Neural cell (in vitro differentiated cells): Measurements from ENCODE around the gene M1AP. TPM values are rescaled to one million over a fixed set of nuclear protein-coding genes. Genes with fewer than 3 reads are reported as not detected.

Source experiments
- H2AFZ ChIP-seq: fragments of 200-600, 300-800 bp; sonication (generic), shearing (Covaris generic); 2 replicates; pipeline ENCODE4 v1.6.0; 2014; ENCODE audit warnings: low read depth, mild to moderate bottlenecking, antibody characterized with exemption, low read length, moderate library complexity
- H3F3A ChIP-seq: fragments of 200-600 bp; shearing (Covaris generic); 2 replicates; pipeline ENCODE4 v1.6.1; 2016; ENCODE audit warnings: mild to moderate bottlenecking, moderate library complexity, mixed read lengths, antibody characterized with exemption, low read length; ENCODE audit not compliant: insufficient read depth, poor library complexity, severe bottlenecking
- H3K27ac ChIP-seq: fragments of 200-600, 300-800 bp; sonication (generic), shearing (Covaris generic); 2 replicates; pipeline ENCODE4 v1.5.1; 2014; ENCODE audit warnings: mild to moderate bottlenecking, low read length, moderate library complexity
- H3K27me3 ChIP-seq: fragments of 300-800, 200-600 bp; sonication (generic), shearing (Covaris generic); 2 replicates; pipeline ENCODE4 v1.6.0; 2014; ENCODE audit warnings: mild to moderate bottlenecking, low read depth, low read length, moderate library complexity; ENCODE audit not compliant: insufficient read depth
- H3K36me3 ChIP-seq: fragments of 300-800, 200-600 bp; sonication (generic), shearing (Covaris generic); 2 replicates; pipeline ENCODE4 v1.5.1; 2014; ENCODE audit warnings: mild to moderate bottlenecking, antibody characterized with exemption, low read length, moderate library complexity; ENCODE audit not compliant: insufficient read depth
- H3K4me2 ChIP-seq: fragments of 300-800, 200-600 bp; sonication (generic), shearing (Covaris generic); 2 replicates; pipeline ENCODE4 v1.6.0; 2014; ENCODE audit warnings: mild to moderate bottlenecking, low read length
- H3K4me3 ChIP-seq: fragments of 300-800, 200-600 bp; sonication (generic), shearing (Covaris generic); 2 replicates; pipeline ENCODE4 v1.5.1; 2014; ENCODE audit warnings: mild to moderate bottlenecking, low read length, moderate library complexity
- H3K79me2 ChIP-seq: fragments of 200-600 bp; shearing (Covaris generic); replicated peaks from 2 replicates; pipeline ENCODE4 v1.6.0; 2014; ENCODE audit warnings: mild to moderate bottlenecking, low read length, moderate library complexity; ENCODE audit not compliant: insufficient read depth
- H3K9ac ChIP-seq: fragments of 300-800, 200-600 bp; sonication (generic), shearing (Covaris generic); 2 replicates; pipeline ENCODE4 v1.6.1; 2016; ENCODE audit warnings: mild to moderate bottlenecking, low read length, mixed read lengths
- H3K9me2 ChIP-seq: fragments of 200-600 bp; shearing (Covaris generic); 2 replicates; pipeline ENCODE4 v1.6.1; 2016; ENCODE audit warnings: mild to moderate bottlenecking, low read length, mixed read lengths; ENCODE audit not compliant: insufficient read depth
- H3K9me3 ChIP-seq: fragments of 200-600, 300-800 bp; sonication (generic), shearing (Covaris generic); 2 replicates; pipeline ENCODE4 v1.6.1; 2016; ENCODE audit warnings: mild to moderate bottlenecking, mixed run types, low read length, moderate library complexity, mixed read lengths
- H4K20me1 ChIP-seq: fragments of 200-600 bp; shearing (Covaris generic); 2 replicates; pipeline ENCODE4 v1.6.1; 2016; ENCODE audit warnings: mild to moderate bottlenecking, mixed run types; ENCODE audit not compliant: insufficient read depth
- EP300 ChIP-seq: fragments of 450-650 bp; conservative IDR thresholded peaks from 2 replicates; pipeline ENCODE4 v1.6.1; 2014; ENCODE audit warnings: antibody characterized with exemption, mild to moderate bottlenecking, moderate library complexity; ENCODE audit not compliant: poor library complexity, severe bottlenecking
- EZH2 ChIP-seq: fragments of 200-600, 300-800 bp; shearing (Covaris generic), sonication (generic); IDR thresholded peaks from 2 replicates; pipeline ENCODE4 v1.6.1; 2014; ENCODE audit warnings: antibody characterized with exemption, low read length, borderline replicate concordance, mild to moderate bottlenecking; ENCODE audit not compliant: insufficient read depth, poor library complexity, severe bottlenecking
- MXI1 ChIP-seq: fragments of 450-650 bp; conservative IDR thresholded peaks from 2 replicates; pipeline ENCODE4 v1.6.1; 2014; ENCODE audit warnings: antibody characterized with exemption, mild to moderate bottlenecking; ENCODE audit not compliant: poor library complexity, severe bottlenecking
- POLR2AphosphoS5 ChIP-seq: IDR thresholded peaks from 2 replicates; pipeline ENCODE4 v1.6.1; 2012
- RAD21 ChIP-seq: fragments of 450-650 bp; conservative IDR thresholded peaks from 2 replicates; pipeline ENCODE4 v1.6.1; 2014; ENCODE audit warnings: antibody characterized with exemption, mild to moderate bottlenecking, moderate library complexity
- SMC3 ChIP-seq: fragments of 450-650 bp; conservative IDR thresholded peaks from 2 replicates; pipeline ENCODE4 v1.6.1; 2014; ENCODE audit warnings: antibody characterized with exemption, mild to moderate bottlenecking, moderate library complexity; ENCODE audit not compliant: poor library complexity
- TAF1 ChIP-seq: IDR thresholded peaks from 2 replicates; pipeline ENCODE4 v1.6.1; 2012; ENCODE audit warnings: low read depth
- polyA plus RNA-seq: library from polyadenylated mRNA; depleted of rRNA; stranded (reverse); fragments of >200 nt; gene quantifications from 2 replicates; pipeline ENCODE4 v1.2.3, GENCODE V29; 2014
- TF ChIP-seq, protein P1 (sequence below): fragments of 450-650 bp; IDR thresholded peaks from 2 replicates; pipeline ENCODE4 v1.5.1; 2014; ENCODE audit warnings: antibody characterized with exemption, mild to moderate bottlenecking, moderate library complexity; ENCODE audit not compliant: poor library complexity, severe bottlenecking
- TF ChIP-seq, protein P2 (sequence below): IDR thresholded peaks from 2 replicates; pipeline ENCODE4 v1.6.1; 2012; ENCODE audit warnings: borderline replicate concordance

Gene M1AP
- polyA plus RNA-seq, 1 donor from 2014 or later: not detected

DNA sequence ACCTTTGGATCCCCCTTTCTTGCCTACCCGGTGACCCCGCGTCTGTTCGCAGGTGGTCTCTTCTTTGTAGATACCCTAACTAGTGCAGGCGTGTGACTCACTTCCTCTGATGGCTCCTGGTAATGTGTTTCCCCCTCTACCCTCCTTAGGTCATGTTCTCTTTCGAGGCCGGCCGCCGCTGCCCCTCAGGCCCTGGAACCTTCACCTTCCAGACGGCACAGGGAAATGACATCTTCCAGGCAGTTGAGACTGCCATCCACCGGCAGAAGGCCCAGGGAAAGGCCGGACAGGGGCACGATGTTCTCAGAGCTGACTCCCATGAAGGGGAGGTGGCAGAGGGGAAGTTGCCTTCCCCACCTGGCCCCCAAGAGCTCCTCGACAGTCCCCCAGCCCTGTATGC lies 92.0 kb downstream of the M1AP start:
- Histone ChIP-seq H3K4me3 (no peak overlapping the region), H3K9me2 (no peaks in the 10 kb centered on the region), H4K20me1 (no peaks in the 10 kb centered on the region), H2AFZ (no peak overlapping the region), H3K4me2 (no peak overlapping the region), H3K9ac (no peak overlapping the region), H3F3A (no peaks in the 10 kb centered on the region), H3K9me3 (no peaks in the 10 kb centered on the region), H3K79me2 (no peaks in the 10 kb centered on the region), H3K36me3 (no peaks in the 10 kb centered on the region), H3K27ac (no peak overlapping the region), H3K27me3 (peaks cover 25% of the 10 kb centered on the region)
- no peak for TF ChIP-seq TAF1
- TF ChIP-seq, protein P1, sequence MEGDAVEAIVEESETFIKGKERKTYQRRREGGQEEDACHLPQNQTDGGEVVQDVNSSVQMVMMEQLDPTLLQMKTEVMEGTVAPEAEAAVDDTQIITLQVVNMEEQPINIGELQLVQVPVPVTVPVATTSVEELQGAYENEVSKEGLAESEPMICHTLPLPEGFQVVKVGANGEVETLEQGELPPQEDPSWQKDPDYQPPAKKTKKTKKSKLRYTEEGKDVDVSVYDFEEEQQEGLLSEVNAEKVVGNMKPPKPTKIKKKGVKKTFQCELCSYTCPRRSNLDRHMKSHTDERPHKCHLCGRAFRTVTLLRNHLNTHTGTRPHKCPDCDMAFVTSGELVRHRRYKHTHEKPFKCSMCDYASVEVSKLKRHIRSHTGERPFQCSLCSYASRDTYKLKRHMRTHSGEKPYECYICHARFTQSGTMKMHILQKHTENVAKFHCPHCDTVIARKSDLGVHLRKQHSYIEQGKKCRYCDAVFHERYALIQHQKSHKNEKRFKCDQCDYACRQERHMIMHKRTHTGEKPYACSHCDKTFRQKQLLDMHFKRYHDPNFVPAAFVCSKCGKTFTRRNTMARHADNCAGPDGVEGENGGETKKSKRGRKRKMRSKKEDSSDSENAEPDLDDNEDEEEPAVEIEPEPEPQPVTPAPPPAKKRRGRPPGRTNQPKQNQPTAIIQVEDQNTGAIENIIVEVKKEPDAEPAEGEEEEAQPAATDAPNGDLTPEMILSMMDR: no peak
- TF ChIP-seq RAD21: no peak
- TF ChIP-seq EP300: no peak
- no peak for TF ChIP-seq MXI1
- no peak for TF ChIP-seq POLR2AphosphoS5
- TF ChIP-seq EZH2: no peak
- no peak for TF ChIP-seq SMC3
- TF ChIP-seq, protein P2, sequence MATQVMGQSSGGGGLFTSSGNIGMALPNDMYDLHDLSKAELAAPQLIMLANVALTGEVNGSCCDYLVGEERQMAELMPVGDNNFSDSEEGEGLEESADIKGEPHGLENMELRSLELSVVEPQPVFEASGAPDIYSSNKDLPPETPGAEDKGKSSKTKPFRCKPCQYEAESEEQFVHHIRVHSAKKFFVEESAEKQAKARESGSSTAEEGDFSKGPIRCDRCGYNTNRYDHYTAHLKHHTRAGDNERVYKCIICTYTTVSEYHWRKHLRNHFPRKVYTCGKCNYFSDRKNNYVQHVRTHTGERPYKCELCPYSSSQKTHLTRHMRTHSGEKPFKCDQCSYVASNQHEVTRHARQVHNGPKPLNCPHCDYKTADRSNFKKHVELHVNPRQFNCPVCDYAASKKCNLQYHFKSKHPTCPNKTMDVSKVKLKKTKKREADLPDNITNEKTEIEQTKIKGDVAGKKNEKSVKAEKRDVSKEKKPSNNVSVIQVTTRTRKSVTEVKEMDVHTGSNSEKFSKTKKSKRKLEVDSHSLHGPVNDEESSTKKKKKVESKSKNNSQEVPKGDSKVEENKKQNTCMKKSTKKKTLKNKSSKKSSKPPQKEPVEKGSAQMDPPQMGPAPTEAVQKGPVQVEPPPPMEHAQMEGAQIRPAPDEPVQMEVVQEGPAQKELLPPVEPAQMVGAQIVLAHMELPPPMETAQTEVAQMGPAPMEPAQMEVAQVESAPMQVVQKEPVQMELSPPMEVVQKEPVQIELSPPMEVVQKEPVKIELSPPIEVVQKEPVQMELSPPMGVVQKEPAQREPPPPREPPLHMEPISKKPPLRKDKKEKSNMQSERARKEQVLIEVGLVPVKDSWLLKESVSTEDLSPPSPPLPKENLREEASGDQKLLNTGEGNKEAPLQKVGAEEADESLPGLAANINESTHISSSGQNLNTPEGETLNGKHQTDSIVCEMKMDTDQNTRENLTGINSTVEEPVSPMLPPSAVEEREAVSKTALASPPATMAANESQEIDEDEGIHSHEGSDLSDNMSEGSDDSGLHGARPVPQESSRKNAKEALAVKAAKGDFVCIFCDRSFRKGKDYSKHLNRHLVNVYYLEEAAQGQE: no peak

DNA sequence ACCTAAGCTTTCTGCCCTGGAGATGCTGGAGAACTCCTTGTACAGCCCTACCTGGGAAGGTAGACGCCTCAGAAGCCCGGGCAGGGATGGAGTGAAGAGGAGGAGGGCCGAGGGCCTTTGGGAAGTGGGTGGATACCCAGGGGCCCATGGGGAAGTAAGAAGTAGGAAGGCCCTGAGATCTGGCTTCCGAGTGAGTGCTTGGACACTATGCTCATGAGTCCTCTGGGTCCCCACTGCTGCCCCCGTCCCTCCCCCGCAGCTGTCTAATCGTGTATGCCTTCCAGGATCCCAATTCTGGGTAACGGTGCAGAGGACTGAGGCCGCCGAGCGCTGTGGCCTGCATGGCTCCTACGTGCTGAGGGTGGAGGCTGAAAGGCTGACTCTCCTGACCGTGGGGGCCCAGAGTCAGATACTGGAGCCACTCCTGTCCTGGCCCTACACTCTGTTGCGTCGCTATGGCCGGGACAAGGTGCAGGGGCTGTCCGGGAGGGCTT lies 92.5 kb downstream of the M1AP start:
- Histone ChIP-seq H2AFZ (no peak overlapping the region), H3K79me2 (no peaks in the 10 kb centered on the region), H3K9ac (no peak overlapping the region), H3F3A (no peaks in the 10 kb centered on the region), H3K9me3 (no peaks in the 10 kb centered on the region), H3K9me2 (no peaks in the 10 kb centered on the region), H3K36me3 (no peaks in the 10 kb centered on the region), H3K27ac (no peak overlapping the region), H3K27me3 (peaks cover 24% of the 10 kb centered on the region), H3K4me2 (no peak overlapping the region), H3K4me3 (peak overlapping the region; percentile 81), H4K20me1 (no peaks in the 10 kb centered on the region)
- TF ChIP-seq MXI1 (no peak), POLR2AphosphoS5 (no peak), TAF1 (no peak), EP300 (no peak), SMC3 (no peak), EZH2 (no peak), RAD21 (no peak)
- TF ChIP-seq, protein P2: no peak
- TF ChIP-seq, protein P1: no peak
